Vagina (tissue), 2 donors: ENCODE data around the gene LHFPL2.
"Not testable (repeated sequence)": the region's sequence is repeated elsewhere in the genome, so short reads cannot be mapped to it uniquely, and the experiment has no call there.

Experiments used
- POLR2A ChIP-seq, 2 donors: fragments of 450-650 bp; IDR thresholded peaks; one replicate each; pipeline ENCODE4 v1.6.1; 2017; ENCODE audit warnings: antibody characterized with exemption in 2 of 2, mild to moderate bottlenecking in 2 of 2, moderate library complexity in 2 of 2
- POLR2AphosphoS5 ChIP-seq, 2 donors: sonication (generic); formaldehyde crosslinking; IDR thresholded peaks; one replicate each; pipeline ENCODE4 v1.9.0; 2017; ENCODE audit warnings: antibody characterized with exemption in 2 of 2, mild to moderate bottlenecking in 2 of 2, low read depth in 1 of 2; ENCODE audit not compliant: insufficient read depth in 1 of 2

GRCh38 chr5:78696052-78696451 lies 47.5 kb upstream of the LHFPL2 start:
- not testable (repeated sequence) for TF ChIP-seq POLR2AphosphoS5 (IDR thresholded peaks at IDR 0.05; ENCODE audit: insufficient read depth in 1 of 2, low read depth in 1 of 2); POLR2A (IDR thresholded peaks at IDR 0.05)
